Measurements from ENCODE around the gene TENM3.

The TENM3 gene

DNA sequence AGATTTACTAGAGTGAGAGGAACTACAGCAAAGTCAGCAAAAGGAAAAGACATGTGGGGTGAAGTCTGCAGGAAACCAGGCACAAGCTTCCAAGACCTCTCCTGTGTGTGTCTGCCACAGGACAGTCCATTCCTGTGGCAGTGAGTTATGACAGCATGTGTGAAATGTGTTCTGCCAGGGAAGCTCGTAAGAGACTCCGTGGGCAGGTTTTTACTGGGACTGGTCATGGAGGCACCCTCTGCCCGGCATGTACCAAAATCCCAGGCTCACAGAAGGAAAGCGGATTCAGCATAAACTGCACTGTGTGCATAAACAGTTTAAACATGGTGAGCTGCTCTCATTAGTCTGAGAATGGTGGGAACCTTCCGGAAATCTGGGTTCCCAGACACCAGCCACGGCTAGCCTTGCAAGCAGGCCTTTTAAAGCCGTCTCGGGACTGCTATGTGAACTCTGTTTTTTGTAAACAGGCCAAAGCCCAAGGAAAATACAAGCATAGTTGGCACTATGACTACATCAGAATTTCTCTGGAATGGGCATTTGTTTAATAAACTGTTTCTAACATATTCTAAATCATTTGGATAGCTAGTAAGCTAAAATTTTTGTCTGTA is 288.5 kb downstream of the TENM3 start:
- Histone ChIP-seq H3K9me3 (ENCODE audit: insufficient read depth, low read length, severe bottlenecking) (no peaks in the 10 kb centered on the region), H2AFZ (ENCODE audit: low read depth, low read length) (no peak overlapping the region), H3K27me3 (ENCODE audit: insufficient read depth, low read length, poor library complexity) (no peaks in the 10 kb centered on the region), H4K20me1 (ENCODE audit: insufficient read depth, low read length) (no peaks in the 10 kb centered on the region), H3K79me2 (ENCODE audit: insufficient read depth, low read length) (no peaks in the 10 kb centered on the region), H3K4me3 (ENCODE audit: low read depth in 1 of 2, low read length in 2 of 2) (no peak overlapping the region), H3K4me1 (ENCODE audit: insufficient read depth, low read length) (no peaks in the 10 kb centered on the region), H3K36me3 (ENCODE audit: insufficient read depth, low read length) (no peaks in the 10 kb centered on the region), H3K9ac (ENCODE audit: low read depth, low read length) (no peak overlapping the region), H3K4me2 (ENCODE audit: insufficient read depth, low read length) (no peak overlapping the region), H3K27ac (ENCODE audit: low read length) (no peak overlapping the region)
- TF ChIP-seq EZH2 (IDR thresholded peaks at IDR 0.05; ENCODE audit: borderline replicate concordance, low read depth, low read length, severe bottlenecking), result no peak
- TF ChIP-seq, protein P1, sequence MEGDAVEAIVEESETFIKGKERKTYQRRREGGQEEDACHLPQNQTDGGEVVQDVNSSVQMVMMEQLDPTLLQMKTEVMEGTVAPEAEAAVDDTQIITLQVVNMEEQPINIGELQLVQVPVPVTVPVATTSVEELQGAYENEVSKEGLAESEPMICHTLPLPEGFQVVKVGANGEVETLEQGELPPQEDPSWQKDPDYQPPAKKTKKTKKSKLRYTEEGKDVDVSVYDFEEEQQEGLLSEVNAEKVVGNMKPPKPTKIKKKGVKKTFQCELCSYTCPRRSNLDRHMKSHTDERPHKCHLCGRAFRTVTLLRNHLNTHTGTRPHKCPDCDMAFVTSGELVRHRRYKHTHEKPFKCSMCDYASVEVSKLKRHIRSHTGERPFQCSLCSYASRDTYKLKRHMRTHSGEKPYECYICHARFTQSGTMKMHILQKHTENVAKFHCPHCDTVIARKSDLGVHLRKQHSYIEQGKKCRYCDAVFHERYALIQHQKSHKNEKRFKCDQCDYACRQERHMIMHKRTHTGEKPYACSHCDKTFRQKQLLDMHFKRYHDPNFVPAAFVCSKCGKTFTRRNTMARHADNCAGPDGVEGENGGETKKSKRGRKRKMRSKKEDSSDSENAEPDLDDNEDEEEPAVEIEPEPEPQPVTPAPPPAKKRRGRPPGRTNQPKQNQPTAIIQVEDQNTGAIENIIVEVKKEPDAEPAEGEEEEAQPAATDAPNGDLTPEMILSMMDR (IDR thresholded peaks at IDR 0.05; ENCODE audit: borderline replicate concordance, extremely low read depth, low read length, poor library complexity, severe bottlenecking), result no peak
- DNase-seq (no peak), ATAC-seq (ENCODE audit: insufficient read depth, low read depth) (no peak)

GRCh38 chr4:182532441-182532840 is 289.2 kb downstream of the TENM3 start:
- no peaks in the 10 kb centered on the region for H3K79me2 ChIP-seq (ENCODE audit: insufficient read depth, low read length)
- no peaks in the 10 kb centered on the region for H4K20me1 ChIP-seq (ENCODE audit: insufficient read depth, low read length)
- no peak overlapping the region for H3K9ac ChIP-seq (ENCODE audit: low read depth, low read length)
- no peak overlapping the region for H3K4me2 ChIP-seq (ENCODE audit: insufficient read depth, low read length)
- H3K9me3 ChIP-seq (ENCODE audit: insufficient read depth, low read length, severe bottlenecking), result no peaks in the 10 kb centered on the region
- H2AFZ ChIP-seq (ENCODE audit: low read depth, low read length), result no peak overlapping the region
- no peaks in the 10 kb centered on the region for H3K36me3 ChIP-seq (ENCODE audit: insufficient read depth, low read length)
- no peak overlapping the region for H3K27ac ChIP-seq (ENCODE audit: low read length)
- no peaks in the 10 kb centered on the region for H3K27me3 ChIP-seq (ENCODE audit: insufficient read depth, low read length, poor library complexity)
- DNase-seq (no peak), ATAC-seq (ENCODE audit: insufficient read depth, low read depth) (no peak)
- H3K4me1 ChIP-seq (ENCODE audit: insufficient read depth, low read length), result no peaks in the 10 kb centered on the region
- TF ChIP-seq EZH2 (IDR thresholded peaks at IDR 0.05; ENCODE audit: borderline replicate concordance, low read depth, low read length, severe bottlenecking), result no peak
- TF ChIP-seq, protein P1 (IDR thresholded peaks at IDR 0.05; ENCODE audit: borderline replicate concordance, extremely low read depth, low read length, poor library complexity, severe bottlenecking), result no peak
- no peak overlapping the region for H3K4me3 ChIP-seq (ENCODE audit: low read depth in 1 of 2, low read length in 2 of 2)

- no peak for DNase-seq
- Histone ChIP-seq H3K9ac (ENCODE audit: low read depth, low read length) (no peak overlapping the region), H3K9me3 (ENCODE audit: insufficient read depth, low read length, severe bottlenecking) (no peaks in the 10 kb centered on the region), H3K4me1 (ENCODE audit: insufficient read depth, low read length) (no peaks in the 10 kb centered on the region), H3K27ac (ENCODE audit: low read length) (no peak overlapping the region), H3K79me2 (ENCODE audit: insufficient read depth, low read length) (no peaks in the 10 kb centered on the region), H2AFZ (ENCODE audit: low read depth, low read length) (no peak overlapping the region), H3K4me2 (ENCODE audit: insufficient read depth, low read length) (no peak overlapping the region), H3K27me3 (ENCODE audit: insufficient read depth, low read length, poor library complexity) (no peaks in the 10 kb centered on the region), H3K36me3 (ENCODE audit: insufficient read depth, low read length) (no peaks in the 10 kb centered on the region), H3K4me3 (ENCODE audit: low read depth in 1 of 2, low read length in 2 of 2) (no peak overlapping the region), H4K20me1 (ENCODE audit: insufficient read depth, low read length) (no peaks in the 10 kb centered on the region)
- no peak for ATAC-seq (ENCODE audit: insufficient read depth, low read depth)
- TF ChIP-seq EZH2 (IDR thresholded peaks at IDR 0.05; ENCODE audit: borderline replicate concordance, low read depth, low read length, severe bottlenecking), result no peak
- TF ChIP-seq, protein P1 (IDR thresholded peaks at IDR 0.05; ENCODE audit: borderline replicate concordance, extremely low read depth, low read length, poor library complexity, severe bottlenecking), result no peak
Measured at GRCh38 chr4:182533964-182534363, 290.8 kb downstream of the TENM3 start.
